Inferior parietal cortex (tissue), 1 donor: Measurements from ENCODE around the gene MPDU1.

ENCODE experiments used
- DNase-seq: peaks from one replicate; pipeline ENCODE4 v3.0.0-alpha.2; 2016; ENCODE audit errors: extremely low spot score

The MPDU1 gene

DNA sequence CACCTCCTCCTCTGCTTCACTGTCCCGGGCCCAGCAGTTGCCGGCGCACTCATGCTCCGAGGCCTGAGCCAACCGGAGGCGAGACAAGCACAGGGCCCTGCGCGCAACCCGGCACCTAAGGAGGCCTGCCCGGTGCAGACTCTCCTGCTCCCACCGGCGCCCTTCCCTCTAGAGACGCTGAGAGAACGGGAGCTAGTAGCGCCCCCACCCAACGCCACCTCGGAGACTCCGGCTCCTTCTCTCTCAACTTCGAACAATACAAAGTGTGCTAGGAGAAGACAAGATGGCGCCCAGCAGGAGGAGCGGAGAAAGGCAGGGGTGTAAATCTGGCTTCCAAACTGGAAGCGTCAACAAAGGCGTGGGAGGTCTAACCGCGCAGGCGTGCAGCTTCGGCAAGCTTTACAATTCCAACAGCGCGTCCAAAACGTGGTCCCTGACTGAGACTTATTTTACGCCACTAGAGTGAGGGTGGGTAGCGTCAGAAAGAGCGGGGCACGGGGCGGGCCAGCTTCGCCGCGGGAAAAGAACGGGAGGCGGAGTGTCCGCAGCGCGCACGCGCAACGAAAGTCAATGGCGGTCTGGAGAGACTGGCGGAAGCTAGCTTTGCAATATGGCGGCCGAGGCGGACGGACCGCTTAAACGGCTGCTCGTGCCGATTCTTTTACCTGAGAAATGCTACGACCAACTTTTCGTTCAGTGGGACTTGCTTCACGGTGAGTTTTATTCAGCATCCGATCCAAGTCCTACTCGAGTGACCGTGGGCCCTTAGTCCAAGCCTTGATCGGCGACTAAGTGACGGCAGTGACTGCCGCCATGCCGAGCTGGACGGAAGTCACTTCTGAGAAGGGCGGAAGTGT, at the start of gene MPDU1:
Gene MPDU1, plus strand, starts transcription at position 600 of the 857 bp plus-strand sequence. Its CDS starts 11 bp downstream, at position 611.
- DNase-seq, result peak; percentile 98

DNA sequence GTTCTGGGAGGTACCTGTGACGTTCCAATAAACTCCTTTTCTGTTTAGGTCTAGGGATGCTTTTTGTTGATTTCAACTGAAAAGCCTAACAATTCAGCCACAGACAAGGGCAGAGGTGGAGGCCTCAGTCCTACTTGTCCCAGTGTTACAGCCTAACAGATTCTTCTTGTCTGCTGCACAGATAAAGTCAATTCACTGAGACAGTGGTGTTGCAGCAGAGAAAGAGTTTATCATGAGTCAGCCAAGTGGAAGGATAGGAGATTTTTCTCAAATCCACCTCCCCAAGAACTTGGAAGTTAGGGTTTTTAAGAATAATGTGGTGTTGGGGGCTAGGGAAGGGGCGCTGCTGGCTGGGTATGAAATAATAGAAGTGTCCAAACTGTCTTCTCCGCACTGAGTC, 45.6 kb upstream of the MPDU1 start:
- no peak for DNase-seq

DNA sequence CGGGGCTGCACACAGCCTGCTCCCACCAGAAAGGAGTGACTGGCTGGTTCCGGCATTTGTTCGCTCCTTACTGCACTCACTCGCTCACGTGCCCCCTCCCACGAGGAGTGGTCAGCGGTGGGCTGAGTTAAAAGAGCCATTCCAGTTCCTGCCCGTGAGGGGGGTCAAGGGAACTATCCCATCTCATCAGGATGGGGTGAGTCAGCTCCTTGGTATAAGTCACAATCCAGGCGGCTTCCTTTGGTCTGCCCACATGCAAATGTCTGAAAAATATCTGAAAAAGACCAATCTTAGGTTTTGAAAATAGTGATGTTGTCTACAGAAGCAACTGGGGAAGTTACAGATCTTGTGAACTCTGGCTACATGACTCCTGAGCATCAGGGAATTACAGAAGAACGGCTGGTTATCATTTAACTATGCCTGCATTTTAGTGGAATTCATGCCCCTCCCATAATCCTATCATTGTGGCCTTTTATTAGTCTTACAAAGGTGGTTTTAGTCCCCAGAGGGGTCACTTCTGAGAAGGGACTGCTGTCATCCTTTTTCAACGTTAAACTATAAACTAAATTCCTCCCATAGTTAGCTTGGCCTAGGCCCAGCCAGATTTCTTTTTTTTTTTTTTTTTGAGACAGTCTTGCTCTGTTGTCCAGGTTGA, 44.6 kb upstream of the MPDU1 start:
- no peak for DNase-seq

GRCh38 chr17:7541074-7541621, 42.5 kb upstream of the MPDU1 start:
- no peak for DNase-seq

GRCh38 chr17:7544911-7545310, 38.7 kb upstream of the MPDU1 start:
- DNase-seq, result no peak

- DNase-seq, result peak; percentile 12
These were observed 34.9 kb upstream of the MPDU1 start, which contains the start of gene TNFSF12 for GRCh38 chr17:7548585-7549400. TSS of gene TNFSF12 (plus strand) at chr17:7549058. CDS start at chr17:7549154, 96 bp downstream.

DNA sequence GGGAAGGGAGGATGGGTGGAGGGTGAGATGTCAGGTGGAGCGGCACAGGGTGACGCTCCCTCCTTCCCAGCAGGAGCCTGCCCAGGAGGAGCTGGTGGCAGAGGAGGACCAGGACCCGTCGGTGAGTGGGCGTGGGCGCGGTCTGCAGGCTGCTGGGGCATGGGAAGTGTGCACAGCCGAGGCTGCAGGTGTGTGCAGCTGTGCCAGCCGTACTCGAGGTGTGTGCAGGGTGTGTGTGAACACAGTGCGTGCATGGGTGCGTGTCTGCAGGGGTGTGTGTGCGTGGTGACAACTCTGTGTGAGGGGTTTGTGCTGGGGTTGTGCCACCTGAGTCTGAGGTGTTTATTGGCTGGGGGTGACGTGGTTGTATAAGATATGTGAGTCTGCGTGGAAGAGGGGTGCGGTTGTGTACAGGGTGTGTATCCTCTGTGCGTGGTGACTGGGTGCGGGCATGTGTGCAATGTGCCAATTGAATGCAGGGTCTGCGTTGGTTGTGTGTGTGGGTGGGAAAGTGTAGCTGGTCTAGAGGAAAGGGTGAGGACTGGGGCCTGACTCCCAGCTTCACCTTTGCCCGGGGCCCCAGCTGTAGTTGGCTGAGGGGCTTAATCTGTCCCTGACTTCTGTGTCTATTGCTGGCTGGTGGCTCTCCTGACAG, 34.1 kb upstream of the MPDU1 start:
- no peak for DNase-seq

DNA sequence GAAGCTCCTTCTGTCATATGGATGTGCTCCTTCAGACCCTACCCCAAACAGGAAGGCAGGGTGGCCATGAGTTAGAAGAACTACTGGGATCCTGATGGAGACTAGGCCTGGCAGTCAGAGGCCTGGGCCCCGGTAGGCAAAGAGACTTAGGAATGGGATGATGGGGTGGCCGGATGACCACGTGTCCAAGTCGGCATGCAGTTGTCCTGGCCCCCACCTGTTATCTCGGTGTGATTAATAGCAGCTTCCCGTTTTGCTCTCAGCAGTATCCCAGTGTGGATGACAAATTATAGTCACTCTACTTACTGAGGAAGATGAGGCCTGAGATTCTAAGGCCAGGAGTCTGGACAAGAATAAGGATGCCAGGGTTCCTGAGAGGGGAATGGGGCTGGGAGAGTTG, 33.3 kb upstream of the MPDU1 start:
- no peak for DNase-seq

DNA sequence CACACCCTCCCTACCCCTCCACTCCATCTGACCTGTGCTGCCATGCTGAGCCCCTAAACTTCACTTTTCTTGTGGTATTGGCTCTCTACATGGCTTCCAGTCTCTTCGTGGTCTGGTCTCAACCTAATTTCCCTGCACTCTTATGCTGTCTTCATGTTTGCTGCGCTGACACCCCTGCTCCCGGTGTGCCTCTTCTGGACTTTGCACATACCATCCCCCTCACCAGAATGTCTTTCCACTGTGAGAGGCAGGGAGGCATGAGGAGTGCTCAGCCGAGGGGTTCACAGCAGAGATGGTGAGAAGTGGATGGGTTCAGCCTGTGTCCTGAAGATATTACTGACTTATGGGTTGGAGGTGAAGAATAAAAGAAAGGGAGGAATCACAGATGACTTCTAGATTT, 32.3 kb upstream of the MPDU1 start:
- DNase-seq, result no peak

GRCh38 chr17:7552621-7553051, 31.0 kb upstream of the MPDU1 start:
- DNase-seq, result peak; percentile 9

- no peak for DNase-seq
These were observed 30.3 kb upstream of the MPDU1 start for GRCh38 chr17:7553356-7553755.

DNA sequence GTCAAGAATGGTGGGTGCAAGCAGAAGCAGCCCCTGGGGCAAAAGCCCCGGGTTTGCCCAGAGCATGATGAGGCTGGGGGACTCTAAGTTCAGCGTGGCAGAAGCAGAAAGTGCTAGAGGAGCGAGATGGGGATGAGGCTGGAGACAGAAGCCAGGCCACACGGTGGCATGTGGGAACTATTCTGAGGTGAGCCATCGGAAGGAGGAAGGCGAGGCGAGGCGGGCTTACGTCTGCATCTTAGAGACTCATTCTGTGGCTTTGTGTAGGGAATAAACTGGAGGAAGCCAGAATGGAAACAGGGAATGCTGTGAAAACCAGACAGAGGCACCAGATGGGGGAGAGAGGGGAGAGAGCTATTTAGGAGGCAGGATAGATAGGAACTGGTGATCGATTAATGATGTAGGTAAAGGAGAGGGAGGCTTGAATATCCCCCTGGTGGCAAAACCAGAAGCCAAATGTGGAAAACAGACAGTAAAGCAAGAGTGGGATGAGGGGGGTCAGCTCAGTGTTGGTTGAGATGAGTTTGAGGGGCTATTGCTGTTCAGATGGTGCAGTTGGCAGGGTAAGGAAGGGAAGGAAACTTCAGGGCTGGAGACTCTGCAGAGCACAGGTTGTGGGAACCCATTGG, 28.2 kb upstream of the MPDU1 start:
- DNase-seq, result no peak

DNA sequence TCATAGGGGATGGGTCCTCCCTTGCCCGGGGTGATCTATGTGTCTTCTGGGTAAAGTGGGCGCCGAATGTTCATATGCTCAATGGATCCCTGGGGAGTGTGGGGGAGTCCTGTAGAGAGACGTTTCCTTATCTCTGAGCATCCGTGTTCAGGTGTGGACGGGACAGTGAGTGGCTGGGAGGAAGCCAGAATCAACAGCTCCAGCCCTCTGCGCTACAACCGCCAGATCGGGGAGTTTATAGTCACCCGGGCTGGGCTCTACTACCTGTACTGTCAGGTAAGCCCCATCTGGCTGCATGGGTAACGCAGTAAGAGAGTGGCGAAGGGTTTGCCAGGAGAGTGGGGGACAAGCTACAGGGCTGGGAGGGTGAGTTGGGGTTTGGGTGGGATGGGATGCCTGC, 27.0 kb upstream of the MPDU1 start:
- DNase-seq, result no peak

GRCh38 chr17:7557147-7557764, 26.4 kb upstream of the MPDU1 start:
- DNase-seq, result no peak

- peak; percentile 65 for DNase-seq
These were observed 25.7 kb upstream of the MPDU1 start for GRCh38 chr17:7557775-7558543.

GRCh38 chr17:7558544-7559319, 24.9 kb upstream of the MPDU1 start, which contains the start of gene TNFSF13:
TSS of gene TNFSF13 (plus strand) at chr17:7558750. CDS start at chr17:7559040, 290 bp downstream.
- no peak for DNase-seq

DNA sequence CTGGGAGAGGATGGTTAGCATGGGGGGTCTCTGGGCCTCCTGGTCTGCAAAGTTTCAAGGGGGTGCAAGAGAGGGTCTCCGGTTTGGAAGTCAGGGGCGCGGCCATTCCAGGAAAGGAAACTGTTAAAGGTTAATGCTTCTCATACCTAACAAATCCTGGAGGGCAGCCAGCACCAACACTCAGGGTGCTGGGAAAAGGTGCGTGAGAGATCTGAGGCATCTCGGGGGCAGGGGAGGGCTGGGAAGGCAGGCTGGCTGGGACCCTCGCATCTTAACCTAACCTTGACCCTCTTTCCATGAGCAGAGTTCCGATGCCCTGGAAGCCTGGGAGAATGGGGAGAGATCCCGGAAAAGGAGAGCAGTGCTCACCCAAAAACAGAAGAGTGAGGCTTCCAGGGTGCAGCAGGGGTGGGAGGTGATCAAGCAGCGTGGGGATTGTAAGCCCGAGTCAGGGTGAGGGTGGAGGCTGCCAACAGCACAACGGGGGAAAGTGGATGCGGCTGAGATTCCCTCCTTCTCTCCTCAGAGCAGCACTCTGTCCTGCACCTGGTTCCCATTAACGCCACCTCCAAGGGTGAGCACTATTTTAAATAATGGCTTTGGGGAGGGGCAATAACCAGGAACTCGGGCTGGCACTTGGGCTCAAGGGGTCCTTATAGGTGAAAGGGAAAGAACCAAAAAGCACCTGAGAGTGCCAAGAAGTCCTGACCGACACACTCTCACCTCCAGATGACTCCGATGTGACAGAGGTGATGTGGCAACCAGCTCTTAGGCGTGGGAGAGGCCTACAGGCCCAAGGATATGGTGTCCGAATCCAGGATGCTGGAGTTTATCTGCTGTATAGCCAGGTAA, 24.1 kb upstream of the MPDU1 start:
- no peak for DNase-seq
